WTC11 (cell line): ENCODE data around the gene VWA8.

Source experiments
- CTCF ChIP-seq: fragments of 200-600 bp; IDR thresholded peaks from 2 replicates; pipeline ENCODE4 v1.8.0; 2022; ENCODE audit warnings: antibody characterized with exemption
- FOXJ3 ChIP-seq: sonication (generic); formaldehyde crosslinking; IDR thresholded peaks from 2 replicates; pipeline ENCODE4 v1.9.0; 2021; ENCODE audit warnings: missing genetic modification reagents, mild to moderate bottlenecking, borderline replicate concordance
- GABPB1 ChIP-seq: sonication (generic); formaldehyde crosslinking; IDR thresholded peaks from 2 replicates; pipeline ENCODE4 v1.8.1; 2023; ENCODE audit warnings: mild to moderate bottlenecking, missing genetic modification reagents
- TEAD1 ChIP-seq: sonication (generic); formaldehyde crosslinking; IDR thresholded peaks from 2 replicates; pipeline ENCODE4 v1.8.0; 2022; ENCODE audit warnings: mild to moderate bottlenecking, missing genetic modification reagents
- ZBTB21 ChIP-seq: sonication (generic); formaldehyde crosslinking; IDR thresholded peaks from 2 replicates; pipeline ENCODE4 v1.8.1; 2023; ENCODE audit warnings: mild to moderate bottlenecking, missing genetic modification reagents, borderline replicate concordance

GRCh38 chr13:41883147-41883546, 77.8 kb downstream of the VWA8 start:
- TF ChIP-seq ZBTB21 (CRISPR knock-in tag) (no peak), TEAD1 (CRISPR knock-in tag) (no peak), FOXJ3 (CRISPR knock-in tag) (no peak), CTCF (no peak), GABPB1 (no peak)
